Endothelial cell of umbilical vein (primary cell): ENCODE data around the gene DESI1.

Source experiments
- POLR2A ChIP-seq: IDR thresholded peaks from 2 replicates; pipeline ENCODE4 v1.6.1; 2012; ENCODE audit warnings: low read depth, mild to moderate bottlenecking, control low read depth, low read length
- TF ChIP-seq, protein P1 (sequence below), 2 donors: IDR thresholded peaks; 1 replicate in 1 of 2; 2 replicates in 1 of 2; pipeline ENCODE4 v1.5.1; 2011; ENCODE audit warnings: low read length in 2 of 2, mild to moderate bottlenecking in 2 of 2, moderate library complexity in 2 of 2, control low read depth in 1 of 2, inconsistent platforms in 1 of 2, low read depth in 1 of 2; ENCODE audit not compliant: insufficient read depth in 1 of 2; ENCODE audit errors: extremely low read depth in 1 of 2

DNA sequence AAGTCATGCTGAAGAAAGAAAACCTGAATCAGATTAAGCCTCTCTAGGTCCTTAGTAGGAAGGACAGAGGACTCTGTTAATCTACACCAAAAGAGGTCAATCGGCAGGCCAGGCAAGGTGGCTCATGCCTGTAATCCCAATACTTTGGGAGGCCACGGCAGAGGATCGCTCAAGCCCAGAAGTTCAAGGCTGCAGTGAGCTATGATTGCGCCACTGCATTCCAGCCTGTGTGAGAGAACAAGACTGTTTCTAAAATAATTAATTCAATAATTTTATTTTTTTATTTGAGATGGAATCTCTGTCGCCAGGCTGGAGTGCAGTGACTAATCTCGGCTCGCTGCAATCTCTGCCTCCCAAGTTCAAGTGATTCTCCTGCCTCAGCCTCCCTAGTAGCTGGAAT, 4.7 kb upstream of the DESI1 start:
- TF ChIP-seq, protein P1, sequence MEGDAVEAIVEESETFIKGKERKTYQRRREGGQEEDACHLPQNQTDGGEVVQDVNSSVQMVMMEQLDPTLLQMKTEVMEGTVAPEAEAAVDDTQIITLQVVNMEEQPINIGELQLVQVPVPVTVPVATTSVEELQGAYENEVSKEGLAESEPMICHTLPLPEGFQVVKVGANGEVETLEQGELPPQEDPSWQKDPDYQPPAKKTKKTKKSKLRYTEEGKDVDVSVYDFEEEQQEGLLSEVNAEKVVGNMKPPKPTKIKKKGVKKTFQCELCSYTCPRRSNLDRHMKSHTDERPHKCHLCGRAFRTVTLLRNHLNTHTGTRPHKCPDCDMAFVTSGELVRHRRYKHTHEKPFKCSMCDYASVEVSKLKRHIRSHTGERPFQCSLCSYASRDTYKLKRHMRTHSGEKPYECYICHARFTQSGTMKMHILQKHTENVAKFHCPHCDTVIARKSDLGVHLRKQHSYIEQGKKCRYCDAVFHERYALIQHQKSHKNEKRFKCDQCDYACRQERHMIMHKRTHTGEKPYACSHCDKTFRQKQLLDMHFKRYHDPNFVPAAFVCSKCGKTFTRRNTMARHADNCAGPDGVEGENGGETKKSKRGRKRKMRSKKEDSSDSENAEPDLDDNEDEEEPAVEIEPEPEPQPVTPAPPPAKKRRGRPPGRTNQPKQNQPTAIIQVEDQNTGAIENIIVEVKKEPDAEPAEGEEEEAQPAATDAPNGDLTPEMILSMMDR (IDR thresholded peaks at IDR 0.05; ENCODE audit: extremely low read depth in 1 of 2, insufficient read depth in 1 of 2, low read depth in 1 of 2, low read length in 2 of 2) = no peak
- no peak for TF ChIP-seq POLR2A
